Measurements from ENCODE around the gene KCTD13.

KCTD13 gene

GRCh38 chr16:29959293-29959692 lies 33.3 kb upstream of the KCTD13 start:
- H3K4me3 ChIP-seq (replicated peaks; ENCODE audit: low read depth, low read length) = no peak overlapping the region
- no peak for TF ChIP-seq CTCF (IDR thresholded peaks at IDR 0.05; ENCODE audit: low read depth, low read length, missing control alignments)

GRCh38 chr16:29958756-29959155 lies 32.7 kb upstream of the KCTD13 start:
- no peak overlapping the region for H3K4me3 ChIP-seq (replicated peaks; ENCODE audit: low read depth, low read length)
- TF ChIP-seq CTCF (IDR thresholded peaks at IDR 0.05; ENCODE audit: low read depth, low read length, missing control alignments) = no peak
- DNase-seq (ENCODE audit: extremely low read depth, low read depth) = no peak

More at GRCh38 chr16:29959293-29959692, 33.3 kb upstream of the KCTD13 start:
- no peak for DNase-seq (ENCODE audit: extremely low read depth, low read depth)

- H3K4me3 ChIP-seq (replicated peaks; ENCODE audit: low read depth, low read length) = no peak overlapping the region
- DNase-seq (ENCODE audit: extremely low read depth, low read depth) = no peak
- no peak for TF ChIP-seq CTCF (IDR thresholded peaks at IDR 0.05; ENCODE audit: low read depth, low read length, missing control alignments)
These were observed 25.8 kb upstream of the KCTD13 start for GRCh38 chr16:29951625-29952365.

- TF ChIP-seq CTCF (IDR thresholded peaks at IDR 0.05; ENCODE audit: low read depth, low read length, missing control alignments) = no peak
- no peak overlapping the region for H3K4me3 ChIP-seq (replicated peaks; ENCODE audit: low read depth, low read length)
- DNase-seq (ENCODE audit: extremely low read depth, low read depth) = no peak
These were observed 24.9 kb upstream of the KCTD13 start for GRCh38 chr16:29950806-29951461.

GRCh38 chr16:29947897-29948296 lies 21.9 kb upstream of the KCTD13 start:
- no peak for TF ChIP-seq CTCF (IDR thresholded peaks at IDR 0.05; ENCODE audit: low read depth, low read length, missing control alignments)
- no peak overlapping the region for H3K4me3 ChIP-seq (replicated peaks; ENCODE audit: low read depth, low read length)
- no peak for DNase-seq (ENCODE audit: extremely low read depth, low read depth)

- TF ChIP-seq CTCF (IDR thresholded peaks at IDR 0.05; ENCODE audit: low read depth, low read length, missing control alignments) = peak; percentile 28
- H3K4me3 ChIP-seq (replicated peaks; ENCODE audit: low read depth, low read length) = 0 out of 2 replicates have a peak overlapping the region, but pooled peaks have one; percentile 6
These were observed 18.1 kb upstream of the KCTD13 start for GRCh38 chr16:29943846-29944799.

More at GRCh38 chr16:29943846-29944799, 18.1 kb upstream of the KCTD13 start:
- peak; percentile 98 for DNase-seq (ENCODE audit: extremely low read depth, low read depth)
